ENCODE measurements around the gene LSM3. TPM values are rescaled to one million over a fixed set of nuclear protein-coding genes. Genes with fewer than 3 reads are reported as not detected.

The LSM3 gene
- total and polyA plus RNA-seq, 9 of the 15 experiments (the other 6 are each of a cell fraction or from before 2014, with no cell fraction given): 33.8 to 203 (median 61.2) TPM

GRCh38 chr3:14230729-14231128 is 52.1 kb downstream of the LSM3 start (continued):
- TF ChIP-seq ERF (CRISPR knock-in tag; IDR thresholded peaks at IDR 0.05) (0 out of 2 replicates have a peak, but pooled peaks have one; percentile 14), HMGN3 (IDR thresholded peaks at IDR 0.05; ENCODE audit: borderline replicate concordance, extremely low read depth, insufficient read length, low read depth, low read length) (no peak), TCF7L2 (IDR thresholded peaks at IDR 0.05; ENCODE audit: low read depth, low read length) (no peak), ZNF277 (CRISPR knock-in tag; IDR thresholded peaks at IDR 0.05; ENCODE audit: borderline replicate concordance) (no peak), EGR1 (conservative IDR thresholded peaks at IDR 0.05) (no peak), SLC30A9 (CRISPR knock-in tag; IDR thresholded peaks at IDR 0.05) (no peak), GATAD2A (IDR thresholded peaks at IDR 0.05) (no peak), ZFP1 (CRISPR knock-in tag; IDR thresholded peaks at IDR 0.05) (no peak), ZNF436 (CRISPR knock-in tag; IDR thresholded peaks at IDR 0.05) (no peak), GABPB1 (CRISPR knock-in tag; IDR thresholded peaks at IDR 0.05) (0 out of 2 replicates have a peak, but pooled peaks have one; percentile 4), PHF8 (IDR thresholded peaks at IDR 0.05; ENCODE audit: borderline replicate concordance, low read length) (no peak; the same call in 1 of the 2 replicates), ZNF140 (CRISPR knock-in tag; IDR thresholded peaks at IDR 0.05) (no peak), ZNF133 (CRISPR knock-in tag; IDR thresholded peaks at IDR 0.05) (no peak), MYNN (IDR thresholded peaks at IDR 0.05) (no peak), MYNN (CRISPR knock-in tag; IDR thresholded peaks at IDR 0.05) (no peak), THRB (CRISPR knock-in tag; conservative IDR thresholded peaks at IDR 0.05) (no peak), ZNF830 (CRISPR knock-in tag; IDR thresholded peaks at IDR 0.05) (no peak), CTCF (IDR thresholded peaks at IDR 0.05 in 2 of 3, conservative IDR thresholded peaks at IDR 0.05 in 1 of 3; ENCODE audit: insufficient read depth in 2 of 3, low read depth in 1 of 3, low read length in 3 of 3) (peak; percentile 44 to 57 (median 56)), ZBTB2 (IDR thresholded peaks at IDR 0.05) (0 out of 2 replicates have a peak, but pooled peaks have one; percentile 14), YBX1 (IDR thresholded peaks at IDR 0.05) (no peak), ZNF507 (tag; conservative IDR thresholded peaks at IDR 0.05) (no peak)
- TF ChIP-seq, protein P1, sequence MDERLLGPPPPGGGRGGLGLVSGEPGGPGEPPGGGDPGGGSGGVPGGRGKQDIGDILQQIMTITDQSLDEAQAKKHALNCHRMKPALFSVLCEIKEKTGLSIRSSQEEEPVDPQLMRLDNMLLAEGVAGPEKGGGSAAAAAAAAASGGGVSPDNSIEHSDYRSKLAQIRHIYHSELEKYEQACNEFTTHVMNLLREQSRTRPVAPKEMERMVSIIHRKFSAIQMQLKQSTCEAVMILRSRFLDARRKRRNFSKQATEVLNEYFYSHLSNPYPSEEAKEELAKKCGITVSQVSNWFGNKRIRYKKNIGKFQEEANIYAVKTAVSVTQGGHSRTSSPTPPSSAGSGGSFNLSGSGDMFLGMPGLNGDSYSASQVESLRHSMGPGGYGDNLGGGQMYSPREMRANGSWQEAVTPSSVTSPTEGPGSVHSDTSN (CRISPR knock-in tag; IDR thresholded peaks at IDR 0.05; ENCODE audit: low read depth): no peak
- TF ChIP-seq, protein P1 (tag; conservative IDR thresholded peaks at IDR 0.05; ENCODE audit: low read depth): no peak

All from K562 (cell line).